GM12865 (cell line): ENCODE data around the gene SAMM50.

ENCODE experiments used
- DNase-seq: peaks from one replicate; pipeline ENCODE4 v3.0.0; 2010; ENCODE audit warnings: low read depth
- H3K4me3 ChIP-seq: 2 replicates; pipeline ENCODE4 v1.5.1; 2011; ENCODE audit warnings: mild to moderate bottlenecking, low read depth, low read length, control low read depth
- CTCF ChIP-seq: IDR thresholded peaks from 2 replicates; pipeline ENCODE4 v1.5.1; 2011; ENCODE audit warnings: low read length, control low read depth, low read depth, inconsistent platforms; ENCODE audit not compliant: insufficient read depth; ENCODE audit errors: missing control alignments

The SAMM50 gene

GRCh38 chr22:43998679-43999264, 43.5 kb downstream of the SAMM50 start:
- H3K4me3 ChIP-seq = no peak overlapping the region
- DNase-seq = no peak
- TF ChIP-seq CTCF = no peak

GRCh38 chr22:43999378-43999777, 44.1 kb downstream of the SAMM50 start:
- TF ChIP-seq CTCF = no peak
- H3K4me3 ChIP-seq = no peak overlapping the region
- DNase-seq = no peak

GRCh38 chr22:44000123-44000522, 44.9 kb downstream of the SAMM50 start:
- no peak for TF ChIP-seq CTCF
- no peak for DNase-seq
- no peak overlapping the region for H3K4me3 ChIP-seq

- no peak for DNase-seq
- no peak overlapping the region for H3K4me3 ChIP-seq
- no peak for TF ChIP-seq CTCF
Measured at GRCh38 chr22:44001521-44001920, 46.3 kb downstream of the SAMM50 start.

GRCh38 chr22:44002324-44002723, 47.1 kb downstream of the SAMM50 start:
- no peak for TF ChIP-seq CTCF
- DNase-seq = no peak
- no peak overlapping the region for H3K4me3 ChIP-seq

DNA sequence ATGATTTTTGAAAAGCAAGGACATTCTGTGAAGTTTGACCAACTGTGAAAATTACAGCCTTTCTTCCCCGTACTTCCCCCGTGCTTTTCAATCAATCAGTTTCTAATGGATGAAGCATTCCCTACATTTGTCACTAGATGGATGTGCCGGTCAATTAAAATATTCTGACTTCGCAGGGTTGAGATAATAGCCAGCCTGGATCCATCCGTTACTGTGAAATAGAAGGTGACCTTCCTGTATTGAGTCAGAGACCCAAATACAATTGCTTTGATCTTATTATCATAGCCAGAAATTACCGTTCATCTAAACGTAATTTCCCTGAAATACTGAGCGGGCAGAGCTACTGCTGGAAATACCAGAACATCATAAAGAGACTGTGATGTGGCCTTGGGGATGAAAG, 47.8 kb downstream of the SAMM50 start:
- TF ChIP-seq CTCF = no peak
- no peak for DNase-seq

DNA sequence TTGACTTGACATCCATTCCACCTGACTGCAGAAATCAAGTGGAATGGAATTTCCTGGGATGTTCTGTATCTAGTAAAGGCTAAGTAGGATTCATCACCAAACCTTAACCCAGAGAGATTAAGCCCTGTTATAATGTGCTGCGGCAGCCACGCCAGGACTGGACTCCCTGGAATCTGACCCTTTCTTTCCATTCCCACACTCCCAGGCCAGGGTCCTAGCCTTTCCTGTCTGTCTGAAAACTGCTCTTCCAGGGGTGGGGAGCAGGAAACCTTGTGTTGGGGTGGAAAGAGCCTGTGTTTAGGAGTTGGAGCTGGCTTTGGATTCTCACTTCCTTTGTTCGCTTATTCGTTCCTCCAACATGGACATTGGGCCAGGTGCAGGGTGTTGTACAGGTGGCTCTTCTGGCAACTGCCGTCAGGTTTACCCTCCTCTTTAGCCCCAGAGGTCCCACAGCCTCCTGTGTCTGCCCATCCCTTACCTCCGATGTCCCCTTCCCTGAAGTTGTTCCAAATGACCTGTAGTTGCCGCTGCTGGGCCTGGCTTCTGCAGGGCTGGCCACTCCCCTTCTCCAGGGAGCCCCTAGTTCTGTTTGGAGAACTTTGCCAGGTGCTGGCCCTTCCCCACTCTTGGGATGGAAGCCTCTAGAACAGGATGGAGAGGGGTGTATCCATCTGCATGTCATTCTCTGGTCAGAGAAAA, 48.3 kb downstream of the SAMM50 start:
- no peak for DNase-seq
- no peak overlapping the region for H3K4me3 ChIP-seq
- no peak for TF ChIP-seq CTCF

More for the DNA sequence above, 47.8 kb downstream of the SAMM50 start:
- H3K4me3 ChIP-seq = no peak overlapping the region
